Right renal cortex interstitium (tissue), 3 donors: ENCODE results near the gene KDM4B. TPM values are rescaled to one million over a fixed set of nuclear protein-coding genes. Genes with fewer than 3 reads are reported as not detected.
"Not testable (repeated sequence)": the region's sequence is repeated elsewhere in the genome, so short reads cannot be mapped to it uniquely, and the experiment has no call there.

Experiments
- DNase-seq, 3 donors: peaks; one replicate each; pipeline ENCODE4 v3.0.0-alpha.2; 2013; ENCODE audit warnings: low read depth in 3 of 3, low spot score in 2 of 3
- polyA plus RNA-seq, 3 donors: library from polyadenylated mRNA; unstranded; fragments of 120-200 nt; gene quantifications; one replicate each; pipeline ENCODE4 v1.2.1, GENCODE V29; 2013; ENCODE audit not compliant: insufficient read length in 3 of 3

The KDM4B gene
- polyA plus RNA-seq, 3 donors = 17.9 to 18.3 (median 18.2) TPM

DNA sequence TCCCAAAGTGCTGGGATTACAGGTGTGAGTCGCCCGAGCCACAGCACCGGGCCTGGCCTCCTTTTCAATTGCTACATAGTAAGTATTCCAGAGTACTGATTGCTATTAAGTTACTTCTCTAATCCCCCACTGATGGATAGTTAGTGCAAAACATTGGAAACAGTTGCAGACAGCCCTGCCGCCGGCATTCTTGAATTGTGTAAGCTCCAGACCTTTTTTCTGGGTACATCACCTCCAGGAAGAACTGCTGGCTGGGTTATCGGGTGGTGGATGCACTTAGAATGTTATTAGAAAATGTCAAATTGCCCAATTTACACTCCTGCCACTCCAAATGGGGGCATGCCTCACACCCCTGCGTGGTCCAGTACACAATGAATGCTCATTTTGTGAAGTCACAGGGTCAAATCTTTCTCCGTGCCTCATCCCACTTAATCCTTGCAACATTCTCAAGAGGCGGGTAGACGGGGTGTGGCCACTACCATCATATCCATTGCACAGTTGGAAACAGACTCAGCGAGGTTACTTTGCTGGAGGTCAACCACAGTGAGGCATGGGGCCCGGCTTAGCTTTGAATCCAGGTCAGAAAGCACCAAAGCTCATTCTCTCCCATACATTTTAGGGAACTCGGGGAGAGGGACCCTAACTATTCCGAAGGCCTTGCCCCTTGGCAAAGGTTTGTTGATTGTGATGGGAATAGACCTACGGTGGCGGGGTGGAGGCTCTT is 1.0 kb upstream of the KDM4B start:
- DNase-seq = no peak

DNA sequence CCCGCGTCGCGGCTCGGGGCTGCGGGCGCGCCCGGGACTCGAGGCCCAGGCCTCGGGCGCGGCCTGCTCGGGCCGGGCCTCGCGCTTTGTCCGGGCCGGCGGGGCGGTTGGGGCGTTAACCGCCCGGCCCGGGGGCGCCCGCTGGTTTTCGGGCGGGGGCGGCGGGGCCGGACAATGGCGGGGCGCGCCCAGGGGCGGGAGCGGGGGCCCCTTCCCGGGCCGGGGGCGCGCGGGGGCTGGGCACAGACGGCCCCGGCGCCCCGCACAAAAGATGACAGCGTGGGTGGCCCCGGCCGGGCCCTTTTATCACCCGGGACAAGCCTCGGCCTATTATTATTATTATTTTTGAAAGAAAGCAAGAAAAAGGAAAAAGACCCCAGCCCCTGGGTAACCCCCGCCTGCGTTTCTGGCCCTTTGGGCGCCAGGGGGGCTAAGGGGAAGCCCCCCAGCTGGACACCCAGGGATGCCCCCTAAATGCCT is 419 bp downstream of the KDM4B start:
- DNase-seq = no peak

DNA sequence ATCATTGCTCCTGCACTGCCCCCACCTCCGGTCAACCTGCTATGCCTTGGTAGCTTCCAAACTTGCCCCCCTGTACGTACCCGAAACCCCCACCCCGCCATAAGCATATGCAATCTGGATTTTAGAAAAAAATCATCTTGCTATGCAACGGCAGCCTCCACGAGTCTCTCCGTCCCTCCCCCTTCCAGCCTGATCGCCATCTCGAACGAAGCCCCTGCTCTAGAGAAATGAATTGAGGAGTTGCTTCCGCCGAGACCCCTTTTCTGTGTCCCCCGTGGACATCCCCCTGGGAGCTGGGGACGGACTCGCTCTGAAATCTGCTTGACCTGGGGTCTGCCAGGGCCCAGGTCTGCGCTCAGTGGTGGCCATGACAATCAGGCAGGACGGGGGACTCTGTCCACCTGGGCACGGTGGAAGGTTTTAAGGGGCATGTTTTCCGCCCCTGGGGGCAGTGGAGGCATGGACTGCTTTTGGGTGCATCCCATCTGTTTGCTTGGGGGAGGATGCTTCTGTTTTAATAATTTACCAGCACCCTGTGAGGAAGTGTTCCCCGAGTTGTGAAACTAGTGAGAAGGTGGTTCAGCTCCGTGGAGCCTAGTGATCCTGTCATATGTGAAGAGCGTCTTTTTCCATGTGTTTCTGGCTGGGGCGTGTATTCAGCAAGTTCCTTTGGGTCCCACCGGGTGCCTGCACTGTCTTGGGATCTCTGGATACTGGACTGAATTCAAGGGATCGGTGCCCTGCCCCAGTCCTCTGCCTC is 1.0 kb downstream of the KDM4B start:
- no peak for DNase-seq

DNA sequence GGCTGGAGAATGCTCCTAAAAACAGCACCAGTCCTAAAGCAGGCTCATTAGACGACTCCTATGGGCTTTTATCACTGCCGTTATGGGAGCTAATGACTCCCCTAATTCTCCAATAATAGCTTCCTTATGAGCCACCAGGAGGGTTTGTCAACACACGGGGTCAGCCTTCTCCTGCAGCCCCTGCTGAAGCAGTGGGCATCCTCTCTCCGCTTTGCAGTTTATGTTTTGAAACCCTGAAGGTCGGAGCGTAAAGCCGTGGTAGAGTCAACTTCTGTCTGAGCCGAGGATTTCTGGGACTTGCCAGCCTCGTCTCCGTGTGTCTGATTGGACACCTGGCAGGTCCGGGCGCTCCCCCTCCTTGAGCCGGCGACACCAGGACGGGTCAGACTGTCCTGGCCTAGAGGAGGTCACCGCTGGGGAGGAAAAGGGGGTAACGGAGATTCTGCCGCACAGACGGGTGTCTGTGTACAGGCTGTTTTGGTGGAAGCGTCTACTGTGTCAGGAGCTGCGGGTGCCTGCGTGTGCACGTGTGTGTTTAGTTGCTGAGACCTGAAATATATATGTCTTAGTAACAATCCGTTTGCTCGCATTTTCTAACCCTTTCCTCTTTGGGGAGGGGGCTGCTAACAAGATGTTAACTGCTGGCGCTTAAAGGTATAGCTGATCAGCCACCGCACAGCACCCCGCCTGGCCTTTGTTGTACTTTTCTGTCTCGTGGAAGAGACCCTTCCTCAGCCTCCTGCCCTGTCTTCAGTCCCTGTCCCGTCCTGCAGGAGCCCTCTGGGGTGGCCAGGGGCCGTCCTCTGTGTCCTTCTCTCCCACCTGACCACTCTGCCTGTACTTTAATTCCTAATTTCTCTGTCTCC is 1.9 kb downstream of the KDM4B start:
- no peak for DNase-seq

- no peak for DNase-seq
These were observed 2.5 kb downstream of the KDM4B start for GRCh38 chr19:4971424-4971793.

DNA sequence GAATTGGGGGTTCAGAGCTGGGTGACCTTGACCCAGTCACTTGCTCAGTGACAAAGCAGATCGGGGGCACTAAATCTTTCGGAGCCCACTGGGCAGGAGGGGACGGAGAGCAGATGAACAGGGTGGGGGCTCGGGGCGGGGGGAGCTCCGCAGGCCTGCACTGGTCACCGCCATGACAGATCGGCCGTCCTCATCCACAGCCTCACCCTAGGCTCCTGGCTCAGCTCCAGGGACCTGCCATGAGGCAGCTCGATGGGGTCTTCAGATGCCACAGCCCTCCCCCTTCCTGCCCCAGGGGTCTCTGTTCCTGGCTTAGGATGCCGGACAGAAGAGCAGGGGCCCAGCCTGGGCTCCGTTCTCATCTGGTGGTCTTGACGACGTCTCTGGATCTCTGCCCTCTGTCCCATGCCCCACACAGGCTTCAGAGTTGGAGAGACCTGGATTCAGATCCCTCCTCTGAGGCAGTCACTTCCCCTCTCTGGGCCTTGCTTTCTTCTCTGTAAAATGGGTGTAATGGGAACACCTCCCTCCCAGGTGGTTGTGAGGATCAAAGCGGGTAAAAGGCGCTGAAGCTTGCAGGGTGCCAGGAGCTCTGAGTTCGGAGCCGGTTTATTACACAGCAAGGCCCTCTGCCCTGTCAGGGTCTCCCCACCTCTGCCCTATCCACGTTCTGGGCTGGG is 3.0 kb downstream of the KDM4B start:
- no peak for DNase-seq

DNA sequence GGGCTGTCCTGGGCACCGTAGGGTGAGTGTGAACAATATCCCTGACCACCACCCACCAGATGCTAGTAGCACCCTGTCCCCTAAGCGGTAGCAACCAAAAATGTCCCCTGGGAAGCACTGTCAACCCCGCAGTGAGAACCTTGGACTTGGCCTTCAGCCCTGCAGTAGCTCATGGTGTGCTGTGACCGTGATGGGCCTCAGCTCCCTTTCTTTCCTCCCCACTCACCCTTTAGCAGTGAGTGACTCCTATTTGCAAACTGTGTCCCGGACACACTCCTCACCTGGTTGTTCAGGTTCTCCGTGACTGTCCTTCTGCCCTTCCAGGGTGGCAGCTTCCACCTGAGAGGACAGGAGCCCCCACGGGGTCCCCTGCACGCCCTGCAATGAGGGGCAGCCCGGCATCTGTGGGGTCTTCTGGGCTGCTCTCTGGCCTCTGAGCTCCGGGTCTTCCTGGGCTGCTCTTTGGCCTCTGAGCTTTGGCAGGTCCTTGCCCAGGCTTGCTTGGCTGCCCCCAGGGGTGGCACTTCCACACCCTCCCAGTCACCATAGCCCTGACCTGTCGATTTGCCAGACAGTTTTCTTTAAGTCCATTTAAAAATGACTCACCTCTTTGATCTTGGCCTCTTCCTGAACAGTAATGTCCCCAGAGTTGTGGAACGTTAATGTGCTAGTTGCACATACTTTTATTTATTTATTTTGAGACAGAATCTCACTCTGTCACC is 3.8 kb downstream of the KDM4B start:
- DNase-seq = no peak

DNA sequence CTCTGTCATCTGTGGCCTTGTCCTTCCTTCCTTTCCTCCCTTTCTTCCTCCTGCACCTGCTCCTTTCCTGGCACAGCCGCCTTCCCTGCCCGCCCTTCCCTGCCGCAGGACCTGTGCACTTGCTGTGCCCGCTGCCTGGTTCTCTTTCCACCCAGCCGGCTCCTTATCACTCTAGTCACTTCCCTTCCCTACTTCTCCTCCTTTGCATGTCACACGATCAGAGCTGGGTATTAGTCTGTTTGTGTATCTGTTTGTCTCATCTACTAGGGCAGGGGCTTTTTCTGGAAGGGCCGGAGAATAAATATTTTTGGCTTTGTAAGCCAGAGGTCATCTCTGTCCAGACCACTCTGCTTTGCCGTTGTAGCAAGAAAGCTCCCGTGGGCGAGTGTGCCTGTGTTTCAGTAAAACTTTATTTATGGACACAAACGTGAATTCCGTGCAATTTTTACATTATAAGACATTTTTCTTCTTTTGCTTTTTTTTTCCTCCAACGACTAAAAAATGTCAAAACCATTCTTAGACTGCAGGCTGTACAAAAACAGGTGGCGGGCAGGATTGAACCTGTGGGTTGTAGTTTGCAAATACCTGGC is 6.1 kb downstream of the KDM4B start:
- no peak for DNase-seq

DNA sequence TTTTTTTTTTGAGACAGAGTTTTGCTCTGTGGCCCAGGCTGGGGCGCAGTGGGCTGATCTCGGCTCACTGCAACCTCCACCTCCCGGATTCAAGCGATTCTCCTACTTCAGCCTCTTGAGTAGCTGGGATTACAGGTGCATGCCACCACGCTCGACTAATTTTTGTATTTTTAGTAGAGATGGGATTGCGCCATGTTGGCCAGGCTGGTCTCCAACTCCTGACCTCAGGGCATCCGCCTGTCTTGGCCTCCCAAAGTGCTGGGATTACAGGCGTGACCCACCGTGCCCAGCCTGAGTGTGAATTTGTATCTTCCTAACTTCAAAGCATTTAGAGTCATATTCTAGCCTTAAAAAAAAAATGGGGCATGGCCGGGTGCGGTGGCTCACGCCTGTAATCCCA is 6.7 kb downstream of the KDM4B start:
- DNase-seq = not testable (repeated sequence)

- DNase-seq = no peak
These were observed 7.7 kb downstream of the KDM4B start for GRCh38 chr19:4976401-4977298.

GRCh38 chr19:4977299-4978174 is 8.6 kb downstream of the KDM4B start:
- no peak for DNase-seq

GRCh38 chr19:4979211-4979807 is 10.4 kb downstream of the KDM4B start:
- no peak for DNase-seq

DNA sequence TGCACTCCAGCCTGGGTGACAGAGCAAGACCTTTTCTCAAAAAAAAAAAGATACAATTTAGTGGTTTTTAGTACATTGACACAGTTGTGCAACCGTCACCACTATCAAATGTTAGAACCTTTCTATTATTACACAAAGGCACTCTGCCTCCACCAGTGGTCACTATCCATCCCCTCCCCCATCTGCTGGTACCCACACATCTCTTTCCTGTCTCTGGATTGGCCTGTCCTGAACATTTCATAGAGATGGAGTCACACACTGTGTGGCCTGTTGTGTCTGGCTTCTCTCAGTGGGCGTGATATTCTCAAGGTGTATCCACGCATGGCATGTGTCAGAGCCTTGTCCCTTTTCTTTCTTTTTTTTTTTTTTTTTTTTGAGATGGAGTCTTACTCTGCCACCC is 11.2 kb downstream of the KDM4B start:
- DNase-seq = no peak

DNA sequence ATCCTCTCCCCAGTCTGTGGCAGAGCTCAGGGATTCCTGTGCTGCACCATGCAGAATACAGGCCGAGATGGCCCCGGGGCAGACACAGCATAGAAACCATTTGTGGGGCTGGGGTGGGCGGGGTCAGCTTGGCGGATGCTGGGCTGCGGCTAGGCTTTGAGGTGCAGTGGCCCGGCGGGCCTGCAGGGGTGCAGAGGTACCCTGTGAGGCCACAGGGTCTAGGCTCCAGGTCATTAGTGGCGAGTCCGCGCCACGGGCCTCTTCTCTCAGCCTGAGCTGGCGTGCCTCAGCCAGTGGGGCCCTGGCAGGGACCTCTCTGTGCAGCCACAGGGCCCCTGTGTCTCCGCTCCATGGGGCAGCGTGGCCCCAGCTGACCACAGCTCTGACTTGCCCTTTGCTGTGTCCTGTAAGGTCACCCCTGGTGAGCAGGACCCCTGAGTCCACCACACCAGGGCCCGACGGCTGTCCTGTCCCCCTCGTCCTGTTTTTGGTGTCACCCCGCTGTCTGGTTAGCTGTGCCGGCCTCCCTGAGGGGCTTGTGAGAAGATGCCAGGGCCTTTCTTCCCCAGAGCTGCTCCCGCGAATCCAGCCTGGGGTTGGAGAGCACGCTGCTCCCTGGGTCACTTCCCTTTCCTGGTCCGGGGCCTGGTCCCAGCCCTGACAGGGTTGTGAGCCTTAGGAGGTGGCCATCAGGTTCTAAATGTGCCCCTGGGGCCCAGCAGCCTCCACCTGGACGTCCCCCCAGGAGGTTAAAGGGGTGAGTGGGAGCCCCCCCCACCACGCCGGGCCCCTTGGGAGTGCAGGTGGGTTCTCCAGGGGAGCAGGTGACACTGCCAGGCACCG is 12.1 kb downstream of the KDM4B start:
- no peak for DNase-seq

- DNase-seq = no peak
These were observed 12.7 kb downstream of the KDM4B start for GRCh38 chr19:4981681-4981958.

- DNase-seq = no peak
These were observed 14.6 kb downstream of the KDM4B start for GRCh38 chr19:4983346-4984105.
